ENCODE measurements around the gene PCDH9.

The PCDH9 gene

GRCh38 chr13:67095621-67096020 lies 134.5 kb downstream of the PCDH9 start:
- TF ChIP-seq POLR2AphosphoS5 (IDR thresholded peaks at IDR 0.05; ENCODE audit: low read depth, low read length) (no peak), FOXP2 (optimal IDR thresholded peaks at IDR 0.05; ENCODE audit: borderline replicate concordance, extremely low read depth, extremely low read length, insufficient read depth) (no peak), TAF1 (IDR thresholded peaks at IDR 0.05; ENCODE audit: borderline replicate concordance, insufficient read depth, low read length) (no peak), SIN3A (IDR thresholded peaks at IDR 0.05; ENCODE audit: borderline replicate concordance, insufficient read depth, low read length) (no peak)

- no peak for TF ChIP-seq POLR2AphosphoS5 (IDR thresholded peaks at IDR 0.05; ENCODE audit: low read depth, low read length)
- TF ChIP-seq, protein P1, sequence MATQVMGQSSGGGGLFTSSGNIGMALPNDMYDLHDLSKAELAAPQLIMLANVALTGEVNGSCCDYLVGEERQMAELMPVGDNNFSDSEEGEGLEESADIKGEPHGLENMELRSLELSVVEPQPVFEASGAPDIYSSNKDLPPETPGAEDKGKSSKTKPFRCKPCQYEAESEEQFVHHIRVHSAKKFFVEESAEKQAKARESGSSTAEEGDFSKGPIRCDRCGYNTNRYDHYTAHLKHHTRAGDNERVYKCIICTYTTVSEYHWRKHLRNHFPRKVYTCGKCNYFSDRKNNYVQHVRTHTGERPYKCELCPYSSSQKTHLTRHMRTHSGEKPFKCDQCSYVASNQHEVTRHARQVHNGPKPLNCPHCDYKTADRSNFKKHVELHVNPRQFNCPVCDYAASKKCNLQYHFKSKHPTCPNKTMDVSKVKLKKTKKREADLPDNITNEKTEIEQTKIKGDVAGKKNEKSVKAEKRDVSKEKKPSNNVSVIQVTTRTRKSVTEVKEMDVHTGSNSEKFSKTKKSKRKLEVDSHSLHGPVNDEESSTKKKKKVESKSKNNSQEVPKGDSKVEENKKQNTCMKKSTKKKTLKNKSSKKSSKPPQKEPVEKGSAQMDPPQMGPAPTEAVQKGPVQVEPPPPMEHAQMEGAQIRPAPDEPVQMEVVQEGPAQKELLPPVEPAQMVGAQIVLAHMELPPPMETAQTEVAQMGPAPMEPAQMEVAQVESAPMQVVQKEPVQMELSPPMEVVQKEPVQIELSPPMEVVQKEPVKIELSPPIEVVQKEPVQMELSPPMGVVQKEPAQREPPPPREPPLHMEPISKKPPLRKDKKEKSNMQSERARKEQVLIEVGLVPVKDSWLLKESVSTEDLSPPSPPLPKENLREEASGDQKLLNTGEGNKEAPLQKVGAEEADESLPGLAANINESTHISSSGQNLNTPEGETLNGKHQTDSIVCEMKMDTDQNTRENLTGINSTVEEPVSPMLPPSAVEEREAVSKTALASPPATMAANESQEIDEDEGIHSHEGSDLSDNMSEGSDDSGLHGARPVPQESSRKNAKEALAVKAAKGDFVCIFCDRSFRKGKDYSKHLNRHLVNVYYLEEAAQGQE (IDR thresholded peaks at IDR 0.05; ENCODE audit: insufficient read depth in 1 of 2, low read depth in 2 of 2, low read length in 2 of 2): no peak
Measured at GRCh38 chr13:67094952-67095351, 135.2 kb downstream of the PCDH9 start.

GRCh38 chr13:67094078-67094477 lies 136.1 kb downstream of the PCDH9 start:
- TF ChIP-seq TAF1 (IDR thresholded peaks at IDR 0.05; ENCODE audit: borderline replicate concordance, insufficient read depth, low read length) (no peak), SIN3A (IDR thresholded peaks at IDR 0.05; ENCODE audit: borderline replicate concordance, insufficient read depth, low read length) (no peak), FOXP2 (optimal IDR thresholded peaks at IDR 0.05; ENCODE audit: borderline replicate concordance, extremely low read depth, extremely low read length, insufficient read depth) (no peak), POLR2AphosphoS5 (IDR thresholded peaks at IDR 0.05; ENCODE audit: low read depth, low read length) (no peak)
- TF ChIP-seq, protein P1 (IDR thresholded peaks at IDR 0.05; ENCODE audit: insufficient read depth in 1 of 2, low read depth in 2 of 2, low read length in 2 of 2): no peak

DNA sequence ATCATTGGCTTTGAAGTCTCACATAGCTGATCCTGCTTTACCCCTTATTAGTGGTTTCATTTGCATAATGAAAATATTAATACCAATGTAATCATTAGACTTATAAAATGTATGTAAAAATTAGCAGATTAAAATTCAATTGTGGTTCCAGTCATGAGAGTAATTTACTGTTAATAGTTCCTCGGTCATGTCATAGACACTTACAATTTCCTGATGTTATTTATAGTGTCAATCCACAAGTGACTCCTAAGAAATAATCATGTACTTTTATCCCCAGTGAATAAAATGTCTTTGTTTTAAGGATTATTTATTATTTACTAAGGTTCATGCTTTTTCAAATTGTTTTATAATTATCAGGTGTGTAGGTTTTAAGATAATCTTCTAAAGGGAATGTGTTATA lies 138.5 kb downstream of the PCDH9 start:
- TF ChIP-seq POLR2AphosphoS5 (IDR thresholded peaks at IDR 0.05; ENCODE audit: low read depth, low read length) (no peak), FOXP2 (optimal IDR thresholded peaks at IDR 0.05; ENCODE audit: borderline replicate concordance, extremely low read depth, extremely low read length, insufficient read depth) (no peak)
- TF ChIP-seq, protein P1 (IDR thresholded peaks at IDR 0.05; ENCODE audit: insufficient read depth in 1 of 2, low read depth in 2 of 2, low read length in 2 of 2): no peak

- TF ChIP-seq, protein P1 (IDR thresholded peaks at IDR 0.05; ENCODE audit: insufficient read depth in 1 of 2, low read depth in 2 of 2, low read length in 2 of 2): no peak
- TF ChIP-seq POLR2AphosphoS5 (IDR thresholded peaks at IDR 0.05; ENCODE audit: low read depth, low read length) (no peak), SIN3A (IDR thresholded peaks at IDR 0.05; ENCODE audit: borderline replicate concordance, insufficient read depth, low read length) (no peak), TAF1 (IDR thresholded peaks at IDR 0.05; ENCODE audit: borderline replicate concordance, insufficient read depth, low read length) (no peak), FOXP2 (optimal IDR thresholded peaks at IDR 0.05; ENCODE audit: borderline replicate concordance, extremely low read depth, extremely low read length, insufficient read depth) (no peak)
Measured at GRCh38 chr13:67090856-67091255, 139.3 kb downstream of the PCDH9 start.
